Activated CD4-positive, alpha-beta memory T cell treated with anti-CD3 and anti-CD28 coated beads for 36 hours (primary cell): ENCODE measurements around the gene USP17L21. TPM values are rescaled to one million over a fixed set of nuclear protein-coding genes. Genes with fewer than 3 reads are reported as not detected.
"Not testable (repeated sequence)": the region's sequence is repeated elsewhere in the genome, so short reads cannot be mapped to it uniquely, and the experiment has no call there.

Source experiments
- CTCF ChIA-PET: fragments of 350-600 bp; sonication (Branson Sonifier 250); formaldehyde crosslinking; loops from one replicate; lab custom pipeline; 2021; ENCODE audit warnings: antibody characterized with exemption, inconsistent platforms; lab: Charles Lee
- POLR2A ChIA-PET: fragments of 350-600 bp; sonication (Branson Sonifier 250); formaldehyde crosslinking; loops from one replicate; lab custom pipeline; 2021; ENCODE audit warnings: antibody characterized with exemption; lab: Charles Lee
- DNase-seq: peaks from one replicate; pipeline ENCODE4 v3.0.0-alpha.2; 2020
- H3K27ac Mint-ChIP-seq: one replicate; pipeline ENCODE4 v1.8.0; 2021; ENCODE audit warnings: mixed read lengths
- H3K27me3 Mint-ChIP-seq: one replicate; pipeline ENCODE4 v1.8.0; 2021; ENCODE audit warnings: mixed read lengths
- H3K36me3 Mint-ChIP-seq: one replicate; pipeline ENCODE4 v1.8.0; 2021; ENCODE audit warnings: mixed read lengths
- H3K4me1 Mint-ChIP-seq: one replicate; pipeline ENCODE4 v1.8.0; 2021; ENCODE audit warnings: low read depth, mixed read lengths
- H3K4me3 Mint-ChIP-seq: one replicate; pipeline ENCODE4 v1.8.0; 2021; ENCODE audit warnings: mild to moderate bottlenecking, mixed read lengths
- H3K9me3 Mint-ChIP-seq: one replicate; pipeline ENCODE4 v1.8.0; 2021; ENCODE audit warnings: mixed read lengths
- intact Hi-C: fragments of 100-400 bp; cut with micrococcal nuclease; formaldehyde crosslinking; loops from one replicate; pipeline ENCODE4 v1.15.1; 2023
- total RNA-seq, 2 experiments: library from RNA; stranded (reverse); gene quantifications; one replicate each; pipeline ENCODE4 v1.2.3, GENCODE V29; 2021

Gene USP17L21
- total RNA-seq, 2 experiments from 2014 or later = not detected

- H3K27me3 Mint-ChIP-seq, DNase-seq, H3K4me3 Mint-ChIP-seq, H3K27ac Mint-ChIP-seq, intact Hi-C loops, H3K9me3 Mint-ChIP-seq, CTCF ChIA-PET, H3K36me3 Mint-ChIP-seq, POLR2A ChIA-PET, H3K4me1 Mint-ChIP-seq: not testable (repeated sequence)
These were observed 4.6 kb downstream of the USP17L21 start, which contains the start of gene USP17L22 for GRCh38 chr4:9267319-9267718. USP17L22 (plus strand) TSS chr4:9267619; CDS start chr4:9267619, 0 bp downstream.

GRCh38 chr4:9271719-9272118, 9.0 kb downstream of the USP17L21 start:
- H3K9me3 Mint-ChIP-seq, H3K27ac Mint-ChIP-seq, CTCF ChIA-PET, H3K27me3 Mint-ChIP-seq, POLR2A ChIA-PET, H3K36me3 Mint-ChIP-seq, intact Hi-C loops, H3K4me3 Mint-ChIP-seq, H3K4me1 Mint-ChIP-seq: not testable (repeated sequence)
- DNase-seq = peak; percentile 11

Other genes with a start within 250 kb of the USP17L21 start
- gene FAM90A26, start 92.5 kb upstream of the USP17L21 start, total RNA-seq = not detected
- not detected for gene USP17L10, start 52.2 kb upstream of the USP17L21 start, total RNA-seq
- gene USP17L11, start 47.5 kb upstream of the USP17L21 start, total RNA-seq = not detected
- gene USP17L12, start 42.7 kb upstream of the USP17L21 start, total RNA-seq = not detected
- gene USP17L13, start 38.0 kb upstream of the USP17L21 start, total RNA-seq = not detected
- gene USP17L15, start 28.5 kb upstream of the USP17L21 start, total RNA-seq = not detected
- gene USP17L17, start 19.0 kb upstream of the USP17L21 start, total RNA-seq = not detected
- gene USP17L18, start 14.2 kb upstream of the USP17L21 start, total RNA-seq = not detected
- not detected for gene USP17L19, start 9.5 kb upstream of the USP17L21 start, total RNA-seq
- not detected for gene USP17L20, start 4.7 kb upstream of the USP17L21 start, total RNA-seq
- gene USP17L22, start 4.7 kb downstream of the USP17L21 start, total RNA-seq = not detected
- not detected for gene USP17L24, start 62.3 kb downstream of the USP17L21 start, total RNA-seq
- gene USP17L25, start 67.0 kb downstream of the USP17L21 start, total RNA-seq = not detected
- gene USP17L26, start 71.8 kb downstream of the USP17L21 start, total RNA-seq = not detected
- gene USP17L5, start 76.5 kb downstream of the USP17L21 start, total RNA-seq = not detected
- gene USP17L27, start 81.3 kb downstream of the USP17L21 start, total RNA-seq = not detected
- not detected for gene USP17L28, start 86.0 kb downstream of the USP17L21 start, total RNA-seq
- not detected for gene USP17L29, start 90.8 kb downstream of the USP17L21 start, total RNA-seq
- not detected for gene USP17L30, start 100.3 kb downstream of the USP17L21 start, total RNA-seq
- gene DEFB131A, start 181.5 kb downstream of the USP17L21 start, total RNA-seq = not detected